ENCODE data around the gene EFCAB6.

The EFCAB6 gene

GRCh38 chr22:43500792-43501785, 311.0 kb downstream of the EFCAB6 start:
- no peak for DNase-seq

- DNase-seq, result no peak
Observed at GRCh38 chr22:43498856-43499253, 313.2 kb downstream of the EFCAB6 start.

- DNase-seq, result no peak
Observed at GRCh38 chr22:43497956-43498855, 313.9 kb downstream of the EFCAB6 start.

- no peak for DNase-seq
Observed at GRCh38 chr22:43493297-43493696, 318.8 kb downstream of the EFCAB6 start.

- no peak for DNase-seq
Observed at GRCh38 chr22:43491737-43492136, 320.4 kb downstream of the EFCAB6 start.

- DNase-seq, result no peak
Observed at GRCh38 chr22:43491177-43491576, 320.9 kb downstream of the EFCAB6 start.

- DNase-seq, result no peak
Observed at GRCh38 chr22:43490311-43490710, 321.8 kb downstream of the EFCAB6 start.

GRCh38 chr22:43488937-43489336, 323.2 kb downstream of the EFCAB6 start:
- no peak for DNase-seq

GRCh38 chr22:43488031-43488866, 323.9 kb downstream of the EFCAB6 start:
- no peak for DNase-seq

- no peak for DNase-seq
Observed at GRCh38 chr22:43487311-43488030, 324.6 kb downstream of the EFCAB6 start.

- no peak for DNase-seq
Observed at GRCh38 chr22:43485502-43486089, 326.5 kb downstream of the EFCAB6 start.

- no peak for DNase-seq
Observed at GRCh38 chr22:43484227-43484626, 327.9 kb downstream of the EFCAB6 start.

- DNase-seq, result no peak
Observed at GRCh38 chr22:43483669-43484068, 328.4 kb downstream of the EFCAB6 start.

GRCh38 chr22:43483266-43483665, 328.8 kb downstream of the EFCAB6 start:
- no peak for DNase-seq

- no peak for DNase-seq
Observed at GRCh38 chr22:43482318-43482625, 329.8 kb downstream of the EFCAB6 start.

- DNase-seq, result no peak
Observed at GRCh38 chr22:43481568-43482317, 330.4 kb downstream of the EFCAB6 start.

GRCh38 chr22:43479962-43480361, 332.1 kb downstream of the EFCAB6 start:
- no peak for DNase-seq

- DNase-seq, result no peak
Observed at GRCh38 chr22:43479301-43479950, 332.7 kb downstream of the EFCAB6 start.
